GM12878 (cell line): ENCODE results near the gene APOLD1. TPM values are rescaled to one million over a fixed set of nuclear protein-coding genes. Genes with fewer than 3 reads are reported as not detected.

Source experiments
- ATAC-seq: fragments of 200-7000 bp; cut with Tn5 transposase; 3 replicates; pipeline ENCODE4 v1.9.1; 2020; ENCODE audit warnings: mild to moderate bottlenecking, moderate library complexity
- BruUV-seq: library from RNA; stranded (reverse); fragments of 400-500 nt; replicated peaks from 2 replicates; lab custom pipeline; 2021; lab: Mats Ljungman, UMichigan
- CTCF ChIA-PET: fragments of 300-600 bp; sonication (Branson Sonifier 250); formaldehyde crosslinking; extraction: SDS; loops from one replicate; lab custom pipeline; 2021; ENCODE audit warnings: inconsistent platforms; lab: Yijun Ruan, JAX
- POLR2A ChIA-PET: fragments of 350-600 bp; formaldehyde crosslinking; extraction: SDS; loops from one replicate; lab custom pipeline; 2021; ENCODE audit warnings: inconsistent platforms; lab: Charles Lee
- RAD21 ChIA-PET: fragments of 300-600 bp; sonication (Branson Sonifier 250); formaldehyde crosslinking; loops from one replicate; lab custom pipeline; 2023; ENCODE audit warnings: antibody characterized with exemption; ENCODE audit not compliant: unreplicated experiment; lab: Charles Lee
- SMC1A ChIA-PET: fragments of 300-600 bp; sonication (Branson Sonifier 250); formaldehyde crosslinking; loops from one replicate; lab custom pipeline; 2023; ENCODE audit not compliant: unreplicated experiment, uncharacterized antibody; lab: Charles Lee
- DNase-seq: peaks from one replicate; pipeline ENCODE4 v3.0.0-alpha.2; 2011; ENCODE audit warnings: low read depth, low spot score
- FAIRE-seq: peaks from 3 replicates; lab custom pipeline; 2011; peaks lifted over from hg19 to GRCh38; lab: Jason Lieb, UNC
- H2AFZ ChIP-seq: 2 replicates; pipeline ENCODE4 v1.6.0; 2011; ENCODE audit warnings: low read depth, low read length, control low read depth; ENCODE audit not compliant: control insufficient read depth
- H3K27ac ChIP-seq: 2 replicates; pipeline ENCODE4 v1.5.1; 2011; ENCODE audit warnings: control low read depth; ENCODE audit not compliant: control insufficient read depth, insufficient read depth
- H3K27me3 ChIP-seq, 2 experiments: replicated peaks in 1 of 2; 2 replicates each; pipeline versions ENCODE4 v1.6.0 to v1.6.1; 2011; ENCODE audit warnings: low read length in 1 of 2; ENCODE audit not compliant: control insufficient read depth in 2 of 2, insufficient read depth in 2 of 2
- H3K36me3 ChIP-seq, 2 experiments: 2 replicates each; pipeline ENCODE4 v1.5.1; 2011; ENCODE audit warnings: low read length in 1 of 2; ENCODE audit not compliant: control insufficient read depth in 2 of 2, insufficient read depth in 2 of 2
- H3K4me1 ChIP-seq: 2 replicates; pipeline ENCODE4 v1.6.1; 2011; ENCODE audit warnings: mild to moderate bottlenecking, low read length, moderate library complexity, mixed read lengths; ENCODE audit not compliant: control insufficient read depth, insufficient read depth
- H3K4me2 ChIP-seq: 2 replicates; pipeline ENCODE4 v1.6.0; 2011; ENCODE audit warnings: control low read depth; ENCODE audit not compliant: control insufficient read depth, insufficient read depth
- H3K4me3 ChIP-seq: fragments of 200-600 bp; sonication (generic); 2 replicates; pipeline ENCODE4 v1.5.1; 2016
- H3K79me2 ChIP-seq: 2 replicates; pipeline ENCODE4 v1.6.0; 2011; ENCODE audit warnings: low read length; ENCODE audit not compliant: control insufficient read depth, insufficient read depth
- H3K9ac ChIP-seq: 2 replicates; pipeline ENCODE4 v1.8.0; 2011; ENCODE audit warnings: low read length, control low read depth, mixed read lengths; ENCODE audit not compliant: control insufficient read depth, insufficient read depth
- H3K9me3 ChIP-seq: replicated peaks from 3 replicates; pipeline ENCODE4 v1.5.1; 2011; ENCODE audit warnings: mild to moderate bottlenecking, low read length; ENCODE audit not compliant: control insufficient read depth, insufficient read depth
- H4K20me1 ChIP-seq: 2 replicates; pipeline ENCODE4 v1.6.0; 2011; ENCODE audit not compliant: control insufficient read depth, insufficient read depth
- ATF3 ChIP-seq: IDR thresholded peaks from 2 replicates; pipeline ENCODE4 v1.6.1; 2011; ENCODE audit warnings: low read depth, mild to moderate bottlenecking, low read length, moderate library complexity, borderline replicate concordance; ENCODE audit errors: extremely low read depth
- CREM ChIP-seq: IDR thresholded peaks from 2 replicates; pipeline ENCODE4 v1.6.1; 2014; ENCODE audit warnings: antibody characterized with exemption, low read depth
- ETV6 ChIP-seq, 2 experiments: fragments of 450-650 bp in 1 of 2; IDR thresholded peaks in 1 of 2; conservative IDR thresholded peaks in 1 of 2; 2 replicates each; pipeline ENCODE4 v1.6.1; 2014; ENCODE audit warnings: antibody characterized with exemption in 1 of 2, borderline replicate concordance in 1 of 2, low read depth in 1 of 2, mild to moderate bottlenecking in 1 of 2, moderate library complexity in 1 of 2
- FOXM1 ChIP-seq: IDR thresholded peaks from 2 replicates; pipeline ENCODE4 v1.6.1; 2012; ENCODE audit warnings: low read depth, mild to moderate bottlenecking, inconsistent platforms, low read length, moderate library complexity
- JUNB ChIP-seq: IDR thresholded peaks from 2 replicates; pipeline ENCODE4 v1.6.1; 2016; ENCODE audit warnings: antibody characterized with exemption, mild to moderate bottlenecking
- MTA3 ChIP-seq: IDR thresholded peaks from 2 replicates; pipeline ENCODE4 v1.6.1; 2012; ENCODE audit warnings: low read length, inconsistent platforms, borderline replicate concordance
- RCOR1 ChIP-seq: conservative IDR thresholded peaks from 2 replicates; pipeline ENCODE4 v1.6.1; 2012; ENCODE audit warnings: low read depth, low read length, improper control_type of control experiment
- SIX5 ChIP-seq: IDR thresholded peaks from 2 replicates; pipeline ENCODE4 v1.6.1; 2011; ENCODE audit warnings: mild to moderate bottlenecking, low read depth, low read length, moderate library complexity; ENCODE audit not compliant: severe bottlenecking
- SREBF2 ChIP-seq: IDR thresholded peaks from 2 replicates; pipeline ENCODE4 v1.6.1; 2012; ENCODE audit warnings: mild to moderate bottlenecking, low read length
- USF1 ChIP-seq: IDR thresholded peaks from 2 replicates; pipeline ENCODE4 v1.6.1; 2011; ENCODE audit warnings: borderline replicate concordance, low read depth, mild to moderate bottlenecking, moderate library complexity, mixed read lengths, low read length; ENCODE audit not compliant: insufficient read depth; ENCODE audit errors: extremely low read length
- ZBTB11 ChIP-seq: fragments of 450-650 bp; formaldehyde crosslinking; IDR thresholded peaks from 2 replicates; pipeline ENCODE4 v1.5.0; 2022; ENCODE audit warnings: mild to moderate bottlenecking, missing genetic modification characterization
- ZSCAN29 ChIP-seq: fragments of 450-650 bp; IDR thresholded peaks from 2 replicates; pipeline ENCODE4 v1.6.1; 2017; ENCODE audit warnings: mild to moderate bottlenecking, moderate library complexity
- WGBS: methylation state at CpG from one replicate; pipeline ENCODE4 v1.1.6; 2016; ENCODE audit warnings: low lambda C conversion rate; ENCODE audit not compliant: insufficient replicate concordance, insufficient coverage; ENCODE audit errors: missing lambda C conversion rate; 5-methylcytosine and 5-hydroxymethylcytosine counted together
- in situ Hi-C: fragments of 300-500 bp; cut with MboI; formaldehyde crosslinking; loops from 9 replicates; pipeline ENCODE4 v1.14.3; 2018; ENCODE audit warnings: mixed read lengths
- intact Hi-C: fragments of 100-400 bp; cut with micrococcal nuclease; formaldehyde crosslinking; loops from one replicate; pipeline ENCODE4 v1.14.2; 2022; ENCODE audit not compliant: unreplicated experiment
- polyA plus RNA-seq, 11 experiments: library from polyadenylated mRNA; depleted of rRNA in 4 of 11; unstranded in 6 of 11; stranded (reverse) in 5 of 11; fragments of >200 nt; fragmentation: Nextera tagmentation in 4 of 11; fragmentation: Illumina TruSeq in 1 of 11; extraction: Ambion mirVana in 4 of 11; extraction: Trizol in 1 of 11; gene quantifications; 1 replicate in 1 of 11; 2 replicates in 10 of 11; pipeline versions ENCODE4 v1.2.1 to v1.2.3, GENCODE V29; 2011 to 2016; ENCODE audit warnings: inconsistent platforms in 2 of 11, missing spikeins in 2 of 11, low read depth in 1 of 11
- total RNA-seq, 4 experiments: library from RNA; depleted of rRNA in 3 of 4; stranded (reverse); fragments of >200 nt in 3 of 4; fragmentation: Illumina TruSeq in 1 of 4; extraction: Trizol in 1 of 4; gene quantifications; 2 replicates each; pipeline versions ENCODE4 v1.2.1 to v1.2.3, GENCODE V29; 2013 to 2021

The APOLD1 gene
- total and polyA plus RNA-seq, 10 of the 15 experiments (the other 5 are each of a cell fraction or from before 2014, with no cell fraction given): 1.1 to 8.9 (median 4.2) TPM

- no peaks in the 10 kb centered on the region for H3K27me3 ChIP-seq
- WGBS: over 99% methylated on average over 7 of the region's 7 CpGs
- no peaks in the 10 kb centered on the region for H3K79me2 ChIP-seq
- CTCF ChIA-PET: interaction anchor here (1.0 kb wide), 1 partner anchor 123 kb away, joined by 3 read pairs; no protein-coding TSS in a partner anchor
- DNase-seq: no peak
- H3K36me3 ChIP-seq: no peaks in the 10 kb centered on the region
- TF ChIP-seq ZSCAN29: no peak
- no peak for TF ChIP-seq JUNB
- no peak for TF ChIP-seq ZBTB11
- TF ChIP-seq CREM: no peak
- TF ChIP-seq MTA3: no peak
- no peak for TF ChIP-seq ATF3
- no peak for TF ChIP-seq RCOR1
- no peak for TF ChIP-seq FOXM1
- TF ChIP-seq SIX5: no peak
- TF ChIP-seq USF1: no peak
- TF ChIP-seq SREBF2: no peak
- no peak for TF ChIP-seq ETV6 (conservative IDR thresholded peaks at IDR 0.05 in 1 of 2, IDR thresholded peaks at IDR 0.05 in 1 of 2; ENCODE audit: borderline replicate concordance in 1 of 2, low read depth in 1 of 2)
- TF ChIP-seq, all 136 proteins: peak for 0
- no TSS peak for BruUV-seq
- intact Hi-C loops: no loop called here
- ATAC-seq (no peak), FAIRE-seq (no peak)
- Histone ChIP-seq H3K9me3 (no peaks in the 10 kb centered on the region), H3K4me2 (no peak overlapping the region), H3K27ac (no peak overlapping the region), H3K4me1 (no peaks in the 10 kb centered on the region; the same call in 1 of the 2 replicates), H3K9ac (no peak overlapping the region), H2AFZ (no peak overlapping the region), H4K20me1 (no peaks in the 10 kb centered on the region), H3K4me3 (no peak overlapping the region)
- POLR2A ChIA-PET: no interaction called here
- in situ Hi-C loops: no loop called here
- RAD21 ChIA-PET: no interaction called here
- SMC1A ChIA-PET: no interaction called here
These were observed 26.1 kb upstream of the APOLD1 start for GRCh38 chr12:12759234-12759915.
